Astrocyte of the spinal cord (primary cell): ENCODE data around the gene UBE2O.

Experiments used
- DNase-seq: peaks from one replicate; pipeline ENCODE4 v3.0.0; 2011; ENCODE audit warnings: low read depth, low spot score
- H3K4me3 ChIP-seq: 2 replicates; pipeline ENCODE4 v1.5.1; 2011; ENCODE audit warnings: low read depth, mild to moderate bottlenecking, low read length, moderate library complexity
- CTCF ChIP-seq: IDR thresholded peaks from 2 replicates; pipeline ENCODE4 v1.5.1; 2012; ENCODE audit warnings: low read depth, mild to moderate bottlenecking, low read length, inconsistent platforms
- in situ Hi-C: cut with HindIII; loops from 2 replicates; pipeline ENCODE4 v1.10.0; 2017; ENCODE audit warnings: low sequenced_read_pairs

Gene UBE2O

DNA sequence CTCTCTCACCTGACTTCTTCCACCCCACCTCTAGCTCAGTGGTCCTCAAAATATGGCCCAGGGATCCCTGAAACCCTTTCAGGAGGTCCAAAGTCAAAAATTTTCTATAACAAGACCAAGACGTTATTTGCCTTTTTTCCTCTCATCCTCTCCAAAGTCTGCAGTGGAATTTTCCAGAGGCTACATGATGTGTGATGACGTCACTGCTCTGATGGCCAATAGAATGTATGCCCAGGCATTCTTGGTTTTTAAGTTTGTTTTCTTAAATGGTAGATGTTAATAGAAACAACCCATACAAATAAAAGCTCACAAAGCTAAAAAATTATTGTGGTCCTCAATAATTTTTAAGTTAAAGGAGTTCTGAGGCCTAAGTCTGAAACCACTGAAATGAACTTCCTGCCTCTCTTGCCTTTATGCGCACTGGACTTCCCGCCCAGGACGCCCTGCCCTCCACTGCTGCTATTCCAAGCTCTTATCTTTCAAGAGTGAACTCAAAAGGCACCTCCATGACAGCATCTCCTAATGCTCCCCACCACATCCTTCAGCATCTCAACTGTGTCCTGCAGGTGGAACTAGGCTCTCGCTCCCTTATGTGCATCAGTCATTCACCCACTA is 13.5 kb downstream of the UBE2O start:
- H3K4me3 ChIP-seq: no peak overlapping the region
- in situ Hi-C loops: no loop called here
- no peak for TF ChIP-seq CTCF
- DNase-seq: no peak

DNA sequence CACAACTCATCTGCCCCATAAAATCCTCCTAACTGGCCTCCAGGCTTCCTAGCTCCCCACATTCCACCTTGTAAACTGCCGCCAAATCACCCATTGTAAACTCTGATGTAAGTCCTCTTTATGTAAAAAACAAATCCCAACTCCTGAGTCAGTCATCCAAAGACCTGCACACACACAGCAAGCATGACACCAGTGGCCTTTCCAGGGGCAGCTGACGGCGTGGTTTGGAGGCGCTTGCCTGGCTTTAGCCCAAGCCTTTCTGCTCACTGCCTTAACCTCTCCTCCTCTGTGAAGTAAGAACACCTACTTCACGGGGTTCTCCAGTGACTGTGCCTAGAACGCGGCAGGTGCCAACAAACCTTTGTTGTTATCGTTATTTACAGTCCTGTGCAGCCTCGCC is 14.0 kb downstream of the UBE2O start:
- DNase-seq: no peak
- H3K4me3 ChIP-seq: no peak overlapping the region
- no peak for TF ChIP-seq CTCF
- in situ Hi-C loops: no loop called here

DNA sequence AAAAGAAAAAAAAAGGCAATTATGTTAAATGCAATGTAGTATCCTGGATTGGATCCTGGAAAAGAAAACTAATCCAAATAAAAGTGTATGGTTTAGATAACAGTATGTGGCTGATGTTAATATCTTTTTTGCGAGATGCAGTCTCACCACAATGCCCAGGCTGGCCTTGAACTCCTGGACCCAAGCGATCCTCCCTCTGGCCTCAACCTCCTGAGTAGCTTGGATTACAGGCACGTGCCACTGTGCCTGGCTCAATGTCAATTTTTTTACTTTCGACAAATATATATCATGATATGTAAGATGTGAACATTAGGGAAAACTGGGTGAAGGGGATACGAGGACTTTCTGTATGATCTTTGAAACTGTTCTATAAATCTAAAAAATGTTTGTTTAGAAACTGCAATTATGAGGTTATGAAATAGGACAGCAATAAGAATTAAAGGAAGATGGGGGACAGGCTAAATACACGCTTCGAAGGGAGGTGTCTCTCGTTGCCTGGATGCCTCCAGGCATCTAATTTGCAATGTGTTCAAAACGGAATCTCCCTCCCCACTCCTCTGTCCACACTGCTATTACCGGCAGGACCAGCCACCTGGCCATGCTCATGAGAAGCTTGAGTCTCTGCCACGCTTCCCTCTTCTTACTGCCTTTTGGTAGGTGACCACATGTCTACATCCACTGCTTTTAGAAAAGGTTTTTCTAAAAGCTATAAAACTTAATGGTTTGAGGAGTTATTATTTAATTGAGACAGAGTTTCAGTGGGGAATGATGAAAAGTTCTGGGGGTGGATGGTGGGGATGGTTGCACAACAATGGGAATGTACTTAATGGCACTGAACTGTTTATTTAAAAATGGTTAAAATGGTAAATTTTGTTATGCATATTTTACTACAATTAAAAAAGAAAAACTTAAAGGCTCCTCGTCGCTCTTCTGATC is 15.2 kb downstream of the UBE2O start:
- TF ChIP-seq CTCF: no peak
- no peak overlapping the region for H3K4me3 ChIP-seq
- DNase-seq: no peak
- in situ Hi-C loops: no loop called here

GRCh38 chr17:76435751-76436150 is 17.2 kb downstream of the UBE2O start:
- DNase-seq: no peak
- no peak for TF ChIP-seq CTCF
- in situ Hi-C loops: no loop called here
- H3K4me3 ChIP-seq: no peak overlapping the region

GRCh38 chr17:76434870-76435269 is 18.1 kb downstream of the UBE2O start:
- H3K4me3 ChIP-seq: no peak overlapping the region
- no peak for TF ChIP-seq CTCF
- in situ Hi-C loops: no loop called here
- DNase-seq: no peak

GRCh38 chr17:76433693-76434092 is 19.3 kb downstream of the UBE2O start:
- TF ChIP-seq CTCF: no peak
- no peak overlapping the region for H3K4me3 ChIP-seq
- no peak for DNase-seq
- in situ Hi-C loops: no loop called here
